Measurements from ENCODE around the gene MBOAT1.

GRCh38 chr6:20207088-20207418 is 5.2 kb downstream of the MBOAT1 start:
- TF ChIP-seq CTCF (IDR thresholded peaks at IDR 0.05 in 4 of 5, conservative IDR thresholded peaks at IDR 0.05 in 1 of 5) (no peak), POLR2A (IDR thresholded peaks at IDR 0.05) (no peak)

Data from gastrocnemius medialis (tissue), 4 donors.